ENCODE data around the gene MTMR12.

- no peak for TF ChIP-seq YY1 (IDR thresholded peaks at IDR 0.05; ENCODE audit: insufficient read depth, insufficient read length)
- no peak for TF ChIP-seq SUZ12 (IDR thresholded peaks at IDR 0.05; ENCODE audit: extremely low read depth, insufficient read depth, insufficient read length)
- no peak for TF ChIP-seq ZNF274 (IDR thresholded peaks at IDR 0.05; ENCODE audit: low read depth, low read length)
Measured at GRCh38 chr5:32275396-32275741, 37.4 kb downstream of the MTMR12 start.
